GM12873 (cell line): Measurements from ENCODE around the gene ARHGEF33.

Source experiments
- TF ChIP-seq, protein P1 (sequence below): IDR thresholded peaks from 2 replicates; pipeline ENCODE4 v1.5.1; 2012; ENCODE audit warnings: low read depth, mild to moderate bottlenecking, moderate library complexity, low read length, control low read depth; ENCODE audit not compliant: insufficient read depth; ENCODE audit errors: missing control alignments

Gene ARHGEF33

DNA sequence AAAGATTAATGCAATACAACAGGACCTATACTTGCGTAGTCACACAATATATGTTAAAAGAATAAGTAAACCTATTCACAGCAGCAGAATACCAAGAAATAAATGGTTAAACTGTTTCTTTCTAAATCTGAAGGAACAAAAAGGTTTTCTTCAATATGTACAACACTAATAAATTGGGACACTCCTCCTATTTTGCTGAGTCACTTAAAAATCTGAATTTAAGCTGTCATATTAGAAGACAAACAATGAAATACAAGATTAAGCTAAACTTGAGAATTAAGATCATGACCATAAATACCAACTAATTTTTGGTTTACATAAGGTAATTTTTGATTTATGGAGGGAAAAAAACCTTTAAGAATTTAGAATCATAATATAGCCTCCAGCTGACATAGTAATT lies 92.8 kb downstream of the ARHGEF33 start:
- TF ChIP-seq, protein P1, sequence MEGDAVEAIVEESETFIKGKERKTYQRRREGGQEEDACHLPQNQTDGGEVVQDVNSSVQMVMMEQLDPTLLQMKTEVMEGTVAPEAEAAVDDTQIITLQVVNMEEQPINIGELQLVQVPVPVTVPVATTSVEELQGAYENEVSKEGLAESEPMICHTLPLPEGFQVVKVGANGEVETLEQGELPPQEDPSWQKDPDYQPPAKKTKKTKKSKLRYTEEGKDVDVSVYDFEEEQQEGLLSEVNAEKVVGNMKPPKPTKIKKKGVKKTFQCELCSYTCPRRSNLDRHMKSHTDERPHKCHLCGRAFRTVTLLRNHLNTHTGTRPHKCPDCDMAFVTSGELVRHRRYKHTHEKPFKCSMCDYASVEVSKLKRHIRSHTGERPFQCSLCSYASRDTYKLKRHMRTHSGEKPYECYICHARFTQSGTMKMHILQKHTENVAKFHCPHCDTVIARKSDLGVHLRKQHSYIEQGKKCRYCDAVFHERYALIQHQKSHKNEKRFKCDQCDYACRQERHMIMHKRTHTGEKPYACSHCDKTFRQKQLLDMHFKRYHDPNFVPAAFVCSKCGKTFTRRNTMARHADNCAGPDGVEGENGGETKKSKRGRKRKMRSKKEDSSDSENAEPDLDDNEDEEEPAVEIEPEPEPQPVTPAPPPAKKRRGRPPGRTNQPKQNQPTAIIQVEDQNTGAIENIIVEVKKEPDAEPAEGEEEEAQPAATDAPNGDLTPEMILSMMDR, result no peak

DNA sequence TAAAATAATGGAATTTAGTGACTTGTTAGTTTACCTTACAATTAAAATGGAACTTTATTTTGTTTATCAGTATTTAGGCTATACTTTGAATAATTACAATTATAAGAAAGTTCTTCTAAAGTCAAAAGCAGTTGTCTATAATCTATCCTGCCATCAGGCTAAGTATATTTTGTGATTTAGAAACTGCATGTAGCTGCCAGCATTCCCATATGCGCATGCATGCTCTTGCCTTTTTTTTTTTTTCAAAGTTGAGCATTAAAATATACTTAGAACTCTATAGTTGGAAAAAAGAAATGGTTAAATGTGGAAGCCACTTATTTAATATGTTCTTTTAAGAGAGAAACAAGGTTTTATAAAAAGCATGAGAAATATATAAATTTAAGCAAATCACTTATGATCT lies 99.0 kb downstream of the ARHGEF33 start:
- TF ChIP-seq, protein P1, result no peak

DNA sequence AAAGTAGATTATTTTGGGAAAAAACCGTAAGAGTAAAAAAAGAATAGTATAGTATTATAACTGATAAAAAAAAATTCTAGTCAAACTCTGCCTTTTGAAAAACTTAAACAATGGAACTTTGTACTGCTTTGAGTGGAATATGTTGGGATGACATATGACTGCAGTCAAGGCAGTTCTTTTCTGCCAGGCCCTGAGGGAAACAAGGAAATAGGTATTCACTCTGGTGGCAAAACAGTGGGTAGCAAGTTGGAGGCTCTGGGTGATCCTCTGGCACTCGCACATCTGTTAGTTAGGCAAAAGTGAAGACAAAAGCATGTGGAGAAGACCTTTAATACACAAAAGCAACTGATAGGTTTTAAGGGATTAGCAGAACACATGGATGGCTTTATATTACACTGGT lies 102.2 kb downstream of the ARHGEF33 start:
- TF ChIP-seq, protein P1, result no peak

DNA sequence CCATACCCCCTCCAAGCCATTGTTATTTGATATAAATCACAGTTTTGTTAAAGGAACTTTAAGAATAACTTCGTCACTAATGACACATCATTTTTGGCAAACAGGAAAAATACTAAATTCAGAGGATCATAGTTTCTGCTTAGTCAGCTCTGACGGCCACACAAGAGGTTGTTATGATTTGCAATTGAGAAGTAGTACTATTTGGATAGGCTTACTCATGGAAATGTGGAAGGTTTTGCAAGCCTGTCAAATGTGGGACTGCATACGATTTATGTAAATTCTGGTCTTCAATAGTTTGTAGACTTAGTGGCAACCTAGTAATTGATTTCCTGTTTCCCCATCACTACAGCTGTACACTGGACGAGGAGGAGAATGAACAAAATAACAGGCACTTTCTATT lies 108.1 kb downstream of the ARHGEF33 start:
- TF ChIP-seq, protein P1, result no peak

DNA sequence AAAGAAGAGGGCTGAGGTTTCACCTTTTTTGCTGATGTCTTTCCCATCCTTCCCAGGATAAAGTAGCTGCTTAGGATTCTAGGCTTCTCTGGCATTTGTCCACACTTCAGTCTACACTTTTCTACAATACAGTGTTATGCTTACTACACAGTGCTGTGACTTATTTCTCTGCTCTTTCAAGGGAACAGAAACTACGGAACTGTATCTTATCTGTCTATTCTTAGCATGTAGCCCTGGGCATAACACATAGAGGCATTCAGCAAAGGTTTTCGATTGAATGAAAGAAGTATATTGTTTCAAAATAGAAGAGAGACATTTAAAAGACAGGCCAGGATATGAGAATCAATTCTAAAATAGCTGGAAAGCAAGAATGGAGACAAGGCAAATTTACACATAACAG lies 110.9 kb downstream of the ARHGEF33 start:
- TF ChIP-seq, protein P1, result no peak

DNA sequence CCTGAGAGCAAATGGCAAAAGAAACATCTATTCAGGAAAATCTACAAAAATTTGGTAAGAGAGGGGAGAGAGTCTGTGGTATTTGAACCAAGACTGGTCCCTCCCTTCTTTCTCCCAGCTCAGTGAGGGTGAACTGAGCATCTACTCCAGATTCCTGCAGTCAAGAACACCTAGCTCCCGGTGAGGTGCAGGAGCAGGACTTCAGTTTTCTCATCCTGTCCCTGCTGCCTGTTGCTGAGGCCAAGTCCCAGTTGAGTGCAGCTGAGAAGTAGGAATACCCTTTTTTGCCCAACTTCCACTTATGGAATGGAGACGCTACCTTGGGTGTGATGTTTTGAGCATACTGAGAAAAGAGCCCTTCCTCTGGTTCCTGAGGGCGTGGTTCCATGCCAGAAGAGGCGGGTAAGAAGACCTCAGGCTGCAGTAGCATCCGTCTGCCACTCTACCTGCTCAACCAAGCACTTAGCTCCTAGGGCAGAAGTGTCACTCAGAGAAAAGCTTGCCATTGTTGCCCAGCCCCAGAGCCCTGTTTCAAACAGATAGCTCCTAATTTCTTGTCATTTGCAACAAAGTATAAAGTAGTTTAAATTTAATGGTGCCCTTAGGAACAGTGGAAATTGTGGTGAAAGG lies 118.3 kb downstream of the ARHGEF33 start:
- TF ChIP-seq, protein P1, result peak; percentile 4

DNA sequence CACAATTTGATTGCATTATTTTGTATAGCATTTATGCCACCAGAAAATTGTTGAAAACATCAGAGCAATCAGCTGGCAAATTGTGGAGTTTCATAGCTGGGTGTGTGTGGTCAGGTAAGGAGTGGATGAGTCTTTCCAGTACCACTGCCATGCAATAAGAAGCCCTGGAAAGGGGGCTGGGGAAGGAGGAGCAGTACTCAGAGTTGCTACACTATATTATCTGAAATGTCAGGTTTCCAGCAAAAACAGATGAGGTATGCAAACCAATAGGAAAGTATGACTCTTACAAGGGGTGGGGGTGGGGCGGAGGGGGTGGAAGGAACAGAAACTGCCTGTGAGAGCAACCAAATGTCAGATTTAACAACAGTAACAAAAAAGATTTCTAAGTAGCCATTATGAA lies 119.0 kb downstream of the ARHGEF33 start:
- TF ChIP-seq, protein P1, result no peak
